D721Med (cell line): ENCODE measurements around the gene SOBP.

Source experiments
- DNase-seq: peaks from one replicate; pipeline ENCODE4 v3.0.0; 2011; ENCODE audit warnings: low spot score; ENCODE audit not compliant: insufficient read length
- FAIRE-seq: peaks from 2 replicates; lab custom pipeline; 2011; peaks lifted over from hg19 to GRCh38; lab: Jason Lieb, UNC
- CTCF ChIP-seq: IDR thresholded peaks from 2 replicates; pipeline ENCODE4 v1.5.1; 2012; ENCODE audit warnings: mild to moderate bottlenecking, control low read depth; ENCODE audit not compliant: insufficient read depth; ENCODE audit errors: missing control alignments

Gene SOBP

GRCh38 chr6:107637316-107638315 lies 147.7 kb downstream of the SOBP start:
- no peak for TF ChIP-seq CTCF
- DNase-seq, result no peak
- FAIRE-seq, result no peak

- no peak for FAIRE-seq
- DNase-seq, result no peak
- TF ChIP-seq CTCF, result no peak
These were observed 148.6 kb downstream of the SOBP start for GRCh38 chr6:107638493-107638892.

- FAIRE-seq, result no peak
- DNase-seq, result no peak
- no peak for TF ChIP-seq CTCF
These were observed 149.6 kb downstream of the SOBP start for GRCh38 chr6:107639511-107639910.

GRCh38 chr6:107641071-107641470 lies 151.2 kb downstream of the SOBP start:
- FAIRE-seq (no peak), DNase-seq (no peak)
- TF ChIP-seq CTCF, result no peak

- no peak for DNase-seq
- no peak for TF ChIP-seq CTCF
These were observed 151.6 kb downstream of the SOBP start for GRCh38 chr6:107641500-107641941.

GRCh38 chr6:107642095-107642860 lies 152.4 kb downstream of the SOBP start:
- FAIRE-seq (no peak), DNase-seq (no peak)
- TF ChIP-seq CTCF, result no peak

More at GRCh38 chr6:107641500-107641941, 151.6 kb downstream of the SOBP start:
- FAIRE-seq, result no peak
